Progenitor cell of endocrine pancreas (in vitro differentiated cells): ENCODE results near the gene MGAT4B. TPM values are rescaled to one million over a fixed set of nuclear protein-coding genes. Genes with fewer than 3 reads are reported as not detected.

Experiments
- DNase-seq: peaks from one replicate; pipeline ENCODE4 v3.0.0; 2021; ENCODE audit warnings: low spot score; ENCODE audit not compliant: unreplicated experiment
- H3K27ac Mint-ChIP-seq: 2 replicates; pipeline ENCODE4 v1.8.0; 2021; ENCODE audit warnings: mild to moderate bottlenecking, moderate library complexity, mixed read lengths
- H3K27me3 Mint-ChIP-seq: 2 replicates; pipeline ENCODE4 v1.8.0; 2021; ENCODE audit warnings: mixed read lengths
- H3K36me3 Mint-ChIP-seq: 2 replicates; pipeline ENCODE4 v1.8.0; 2022; ENCODE audit warnings: mixed read lengths; ENCODE audit not compliant: insufficient read depth
- H3K4me1 Mint-ChIP-seq: 2 replicates; pipeline ENCODE4 v1.8.0; 2021; ENCODE audit warnings: low read depth, mixed read lengths
- H3K4me3 Mint-ChIP-seq: 2 replicates; pipeline ENCODE4 v1.8.0; 2021; ENCODE audit warnings: low read depth, mild to moderate bottlenecking, moderate library complexity, mixed read lengths
- H3K9me3 Mint-ChIP-seq: 2 replicates; pipeline ENCODE4 v1.8.0; 2021; ENCODE audit warnings: low read depth, mixed read lengths
- CTCF ChIP-seq: fragments of 200-600 bp; sonication (generic); IDR thresholded peaks from one replicate; pipeline ENCODE4 v1.5.0; 2021; ENCODE audit warnings: antibody characterized with exemption, mild to moderate bottlenecking; ENCODE audit not compliant: unreplicated experiment
- total RNA-seq: library from RNA; stranded (reverse); gene quantifications from 2 replicates; pipeline ENCODE4 v1.2.1, GENCODE V29; 2021

The MGAT4B gene
- total RNA-seq, 1 donor from 2014 or later = 159 TPM

GRCh38 chr5:179829732-179830435, 23.2 kb upstream of the MGAT4B start:
- no peak for TF ChIP-seq CTCF
- no peak for DNase-seq
- no peaks in the 10 kb centered on the region for H3K9me3 Mint-ChIP-seq
- no peaks in the 10 kb centered on the region for H3K27me3 Mint-ChIP-seq
- peak overlapping the region; percentile 7 for H3K4me3 Mint-ChIP-seq
- peaks cover 9% of the 10 kb centered on the region for H3K4me1 Mint-ChIP-seq
- peaks cover 63% of the 10 kb centered on the region for H3K36me3 Mint-ChIP-seq
- H3K27ac Mint-ChIP-seq = no peak overlapping the region

GRCh38 chr5:179828756-179829421, 22.2 kb upstream of the MGAT4B start:
- no peaks in the 10 kb centered on the region for H3K27me3 Mint-ChIP-seq
- no peak for TF ChIP-seq CTCF
- no peak overlapping the region for H3K4me3 Mint-ChIP-seq
- no peak overlapping the region for H3K27ac Mint-ChIP-seq
- no peaks in the 10 kb centered on the region for H3K9me3 Mint-ChIP-seq
- peaks cover 17% of the 10 kb centered on the region for H3K4me1 Mint-ChIP-seq
- no peak for DNase-seq
- H3K36me3 Mint-ChIP-seq = peaks cover 69% of the 10 kb centered on the region

GRCh38 chr5:179827680-179828079, 21.0 kb upstream of the MGAT4B start:
- TF ChIP-seq CTCF = no peak
- H3K27ac Mint-ChIP-seq = peak overlapping the region; percentile 62
- no peaks in the 10 kb centered on the region for H3K27me3 Mint-ChIP-seq
- no peak overlapping the region for H3K4me3 Mint-ChIP-seq
- DNase-seq = no peak
- H3K36me3 Mint-ChIP-seq = peaks cover 64% of the 10 kb centered on the region
- H3K4me1 Mint-ChIP-seq = peaks cover 26% of the 10 kb centered on the region
- no peaks in the 10 kb centered on the region for H3K9me3 Mint-ChIP-seq

GRCh38 chr5:179825655-179826182, 19.1 kb upstream of the MGAT4B start:
- Mint-ChIP-seq H3K27ac (peak overlapping the region; percentile 56), H3K36me3 (peaks cover 56% of the 10 kb centered on the region)
- TF ChIP-seq CTCF = peak; percentile 30

GRCh38 chr5:179824745-179825112, 18.1 kb upstream of the MGAT4B start:
- Mint-ChIP-seq H3K4me1 (peaks cover 41% of the 10 kb centered on the region), H3K9me3 (no peaks in the 10 kb centered on the region), H3K4me3 (peak overlapping the region; percentile 61), H3K36me3 (peaks cover 50% of the 10 kb centered on the region), H3K27me3 (no peaks in the 10 kb centered on the region), H3K27ac (peak overlapping the region; percentile 83)
- DNase-seq = no peak
- no peak for TF ChIP-seq CTCF

More at GRCh38 chr5:179825655-179826182, 19.1 kb upstream of the MGAT4B start:
- H3K4me1 Mint-ChIP-seq = peaks cover 37% of the 10 kb centered on the region
- no peak for DNase-seq
- no peak overlapping the region for H3K4me3 Mint-ChIP-seq
- H3K9me3 Mint-ChIP-seq = no peaks in the 10 kb centered on the region
- H3K27me3 Mint-ChIP-seq = no peaks in the 10 kb centered on the region
